Left forelimb (tissue), 1 donor: Measurements from ENCODE around the gene RAB26.
A peak's percentile ranks its signal among the peaks of the same experiment; 100 is the strongest.

Source experiments
- DNase-seq: peaks from one replicate; pipeline ENCODE4 v3.0.0-alpha.2; 2018; ENCODE audit warnings: low spot score

RAB26 gene

GRCh38 chr16:2159175-2159838 is 10.9 kb downstream of the RAB26 start:
- peak; percentile 84 for DNase-seq

DNA sequence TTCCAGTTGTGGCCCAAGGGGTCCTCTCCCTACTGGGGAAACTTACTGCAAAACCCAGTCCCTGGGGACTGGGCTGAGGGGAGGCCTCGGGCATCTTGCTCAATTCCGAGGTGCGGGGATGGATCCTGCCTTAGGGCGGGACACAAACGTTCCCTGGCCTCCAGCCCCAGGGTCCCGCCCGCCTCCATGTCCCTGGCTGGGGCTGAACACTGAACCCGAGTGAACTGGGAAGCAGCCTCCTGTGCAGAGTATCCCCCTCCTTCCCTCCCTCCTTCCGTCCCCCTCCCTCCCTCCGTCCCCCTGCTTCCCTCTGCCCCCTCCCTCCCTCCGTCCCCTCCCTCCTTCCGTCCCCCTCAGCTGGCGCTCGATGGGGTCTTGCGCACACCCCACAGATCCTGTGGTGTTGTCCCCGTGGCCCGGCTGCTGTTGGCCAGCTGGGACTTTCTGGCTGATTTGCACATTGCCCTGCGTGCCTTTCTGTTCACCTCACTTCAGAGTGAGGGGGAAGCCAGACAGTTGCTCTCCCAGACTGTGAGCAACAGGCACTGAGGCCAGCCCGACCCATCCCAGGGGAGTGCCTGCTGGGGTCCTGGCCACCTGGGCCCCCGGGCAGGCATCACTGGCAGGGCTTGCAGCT is 12.6 kb downstream of the RAB26 start:
- DNase-seq: no peak

DNA sequence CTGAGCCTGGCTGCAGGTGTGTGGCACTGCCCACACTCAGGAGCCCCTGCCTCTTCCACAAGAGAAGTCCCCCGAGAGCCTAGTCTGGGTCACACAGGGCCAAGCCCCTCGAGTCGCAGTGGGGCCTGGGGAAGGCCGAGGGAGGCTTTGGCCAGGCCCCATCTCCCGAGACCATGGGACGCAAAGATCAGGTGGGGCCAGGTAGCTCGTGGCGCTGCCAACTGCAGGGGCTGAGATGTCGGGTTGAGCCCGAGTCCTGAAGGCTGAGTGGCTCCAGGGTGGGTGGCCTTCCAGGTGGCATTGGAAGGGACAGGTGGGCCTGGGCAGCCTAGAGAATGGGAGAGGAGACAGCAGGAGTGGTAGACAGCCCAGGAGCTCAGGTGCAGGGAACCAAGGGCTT is 13.5 kb downstream of the RAB26 start:
- no peak for DNase-seq

DNA sequence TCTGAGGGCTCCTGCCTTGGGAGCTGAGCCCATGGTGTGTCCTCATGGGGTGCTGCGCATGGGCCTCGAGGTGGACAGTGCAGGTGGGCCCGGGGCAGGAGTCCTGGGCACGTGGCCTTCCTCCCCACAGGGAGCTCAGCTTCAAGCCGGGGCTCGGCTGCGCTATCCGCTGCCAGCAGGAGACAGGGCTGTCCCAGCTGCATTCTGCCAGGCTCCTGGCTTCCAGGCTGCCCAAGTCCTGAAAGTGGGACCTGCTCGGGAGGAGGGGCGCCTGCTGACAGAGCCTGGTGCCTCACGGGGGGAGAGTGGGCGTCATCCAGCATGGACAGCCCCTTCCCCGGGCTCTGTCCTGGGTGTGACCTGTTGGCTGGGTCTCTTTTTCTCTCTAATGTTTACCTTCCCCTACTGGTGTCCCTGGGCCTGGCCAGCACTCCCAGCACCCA is 14.3 kb downstream of the RAB26 start:
- DNase-seq: no peak

DNA sequence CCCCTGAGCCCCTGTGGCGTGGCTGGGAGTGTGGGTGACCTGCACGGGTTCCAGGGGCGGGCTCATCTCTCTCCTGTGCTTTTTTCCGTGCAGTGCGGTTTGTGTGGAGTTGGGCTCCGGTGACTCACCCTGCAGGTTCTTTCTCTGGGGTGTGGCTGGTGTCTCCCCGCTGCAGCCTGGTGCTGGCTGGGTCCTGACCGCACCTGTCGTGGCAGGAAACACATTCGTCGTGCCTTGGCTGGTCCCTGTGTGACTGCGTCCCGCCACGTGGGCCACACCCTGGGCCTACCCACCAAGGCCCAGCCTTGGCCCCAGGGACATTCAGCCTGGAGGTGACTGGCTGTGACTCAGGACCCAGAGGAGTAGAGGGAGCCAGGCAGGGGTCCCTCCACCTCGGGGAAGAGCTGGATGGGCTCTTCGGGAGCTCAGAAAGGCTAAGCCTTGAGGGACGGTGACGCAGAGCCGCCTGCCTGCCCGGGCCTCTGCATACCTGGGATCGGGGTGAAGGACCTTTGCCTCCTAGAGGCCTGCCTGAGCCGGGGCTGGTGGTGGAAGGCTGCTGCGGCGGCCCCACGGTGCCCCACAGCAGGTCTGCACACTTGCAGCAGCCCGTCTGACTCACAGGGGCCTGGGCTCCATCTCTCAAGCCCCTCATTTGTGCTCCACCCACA is 14.9 kb downstream of the RAB26 start:
- no peak for DNase-seq

DNA sequence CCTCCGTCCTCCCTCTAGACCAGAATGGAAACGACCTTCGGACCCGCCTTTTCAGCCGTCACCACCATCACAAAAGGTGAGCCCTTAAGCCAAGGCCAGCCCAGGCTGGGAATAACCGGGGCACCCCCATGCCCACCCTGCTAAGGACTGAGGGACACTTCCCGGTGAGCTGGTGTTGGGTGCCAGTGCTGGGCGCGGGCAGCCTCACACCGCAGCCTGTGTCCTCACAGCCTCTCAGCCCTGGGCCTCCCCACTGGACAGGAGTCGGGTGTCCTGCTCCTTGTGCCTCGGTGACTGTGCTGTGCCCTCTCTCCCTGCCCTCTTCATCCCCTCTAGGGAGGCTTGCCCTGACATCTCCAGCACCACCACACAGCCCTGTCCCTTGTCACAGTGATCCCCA is 17.4 kb downstream of the RAB26 start:
- DNase-seq: no peak

- no peak for DNase-seq
These were observed 18.0 kb downstream of the RAB26 start for GRCh38 chr16:2166263-2167067.

DNA sequence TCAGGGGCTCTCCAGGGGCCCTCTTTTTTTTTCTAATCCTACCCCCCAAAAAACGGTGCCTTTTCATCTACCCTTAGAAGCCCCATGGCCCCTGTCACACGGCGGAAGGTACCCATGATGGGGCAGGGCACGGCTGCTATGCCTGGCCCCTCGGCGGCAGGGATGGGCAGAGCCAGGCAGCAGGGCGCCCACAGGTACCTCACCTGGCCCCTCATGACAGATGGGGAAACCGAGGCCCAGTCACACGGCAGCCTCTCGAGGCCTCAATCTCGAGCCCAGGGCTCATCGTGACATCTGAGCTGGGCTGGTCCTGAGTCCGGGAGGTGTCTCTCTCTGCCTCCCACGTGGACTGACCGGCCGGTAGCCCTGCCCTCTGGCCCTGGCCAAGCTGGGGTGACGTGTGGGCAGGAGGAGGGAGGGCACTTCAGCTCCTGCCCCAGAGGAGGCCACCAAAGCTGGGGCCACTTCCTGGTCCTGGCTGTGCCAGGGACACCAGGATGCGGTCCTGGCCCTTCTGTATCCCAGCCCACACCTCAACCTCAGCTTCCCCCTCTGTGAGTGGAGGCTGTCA is 18.7 kb downstream of the RAB26 start:
- DNase-seq: no peak

- no peak for DNase-seq
These were observed 21.7 kb downstream of the RAB26 start for GRCh38 chr16:2170080-2170479.

DNA sequence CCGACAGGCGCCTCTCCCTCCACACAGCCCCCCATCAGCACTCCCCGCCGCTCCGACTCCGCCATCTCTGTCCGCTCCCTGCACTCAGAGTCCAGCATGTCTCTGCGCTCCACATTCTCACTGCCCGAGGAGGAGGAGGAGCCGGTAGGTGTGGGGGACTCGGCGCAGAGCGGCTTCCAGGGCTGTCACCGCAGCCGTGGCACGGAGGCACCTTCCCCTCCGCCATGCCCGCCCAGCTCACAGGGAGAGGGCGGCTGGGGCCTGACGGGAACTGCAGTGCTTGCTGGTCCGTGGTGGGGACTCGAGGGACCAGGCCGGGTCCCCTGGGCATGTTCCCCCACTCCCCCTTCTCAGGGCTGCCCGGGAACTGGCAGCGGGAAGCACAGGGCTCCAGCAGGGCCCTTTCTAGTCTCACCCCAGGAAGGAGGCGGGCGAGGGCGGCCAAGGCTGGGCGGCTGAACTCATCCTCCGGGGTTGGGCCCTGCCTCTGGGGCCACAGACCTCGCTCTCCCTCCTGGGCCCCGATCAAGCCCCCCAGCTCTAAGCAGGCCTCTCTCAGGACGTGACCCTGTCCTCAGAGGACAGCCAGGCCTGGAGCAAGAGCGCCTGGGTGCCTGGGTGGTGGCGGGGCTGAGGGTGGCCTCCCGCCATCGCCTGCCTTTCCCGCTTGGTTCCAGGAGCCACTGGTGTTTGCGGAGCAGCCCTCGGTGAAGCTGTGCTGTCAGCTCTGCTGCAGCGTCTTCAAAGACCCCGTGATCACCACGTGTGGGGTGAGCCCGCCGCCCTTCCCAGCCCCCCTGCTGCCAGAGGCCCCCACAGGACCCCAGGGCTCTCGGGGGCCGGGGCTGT is 22.4 kb downstream of the RAB26 start:
- DNase-seq: no peak

- DNase-seq: no peak
These were observed 23.3 kb downstream of the RAB26 start for GRCh38 chr16:2171601-2172178.

DNA sequence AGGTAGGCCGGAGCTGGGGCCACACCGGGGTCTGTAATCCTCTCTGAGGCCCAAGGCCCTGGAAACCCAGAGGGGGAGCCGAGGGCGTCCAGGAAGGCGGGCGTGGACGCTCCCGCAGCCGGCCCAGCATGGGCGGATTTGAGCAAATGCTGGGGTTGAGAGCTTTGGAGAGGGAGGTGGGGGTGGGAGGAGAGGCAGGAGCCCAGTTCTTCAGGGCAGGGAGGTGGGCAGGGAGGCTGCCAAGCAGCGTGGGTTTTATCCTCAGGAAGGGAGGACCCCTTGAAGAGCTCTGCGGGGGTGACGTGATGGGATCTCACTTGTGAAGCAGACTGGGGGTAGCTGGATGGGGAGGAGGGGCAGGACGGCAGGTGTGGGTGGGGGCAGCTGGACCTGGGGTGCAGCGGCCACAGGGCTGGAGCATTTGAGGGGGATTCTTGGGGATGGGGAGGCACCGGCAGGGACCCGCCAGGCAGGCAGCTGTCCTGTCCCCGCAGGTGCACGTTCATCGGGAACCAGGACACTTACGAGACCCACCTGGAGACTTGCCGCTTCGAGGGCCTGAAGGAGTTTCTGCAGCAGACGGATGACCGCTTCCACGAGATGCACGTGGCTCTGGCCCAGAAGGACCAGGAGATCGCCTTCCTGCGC is 24.4 kb downstream of the RAB26 start:
- DNase-seq: no peak

GRCh38 chr16:2173366-2173765 is 24.9 kb downstream of the RAB26 start:
- DNase-seq: no peak

- no peak for DNase-seq
These were observed 25.5 kb downstream of the RAB26 start for GRCh38 chr16:2173916-2174315.

DNA sequence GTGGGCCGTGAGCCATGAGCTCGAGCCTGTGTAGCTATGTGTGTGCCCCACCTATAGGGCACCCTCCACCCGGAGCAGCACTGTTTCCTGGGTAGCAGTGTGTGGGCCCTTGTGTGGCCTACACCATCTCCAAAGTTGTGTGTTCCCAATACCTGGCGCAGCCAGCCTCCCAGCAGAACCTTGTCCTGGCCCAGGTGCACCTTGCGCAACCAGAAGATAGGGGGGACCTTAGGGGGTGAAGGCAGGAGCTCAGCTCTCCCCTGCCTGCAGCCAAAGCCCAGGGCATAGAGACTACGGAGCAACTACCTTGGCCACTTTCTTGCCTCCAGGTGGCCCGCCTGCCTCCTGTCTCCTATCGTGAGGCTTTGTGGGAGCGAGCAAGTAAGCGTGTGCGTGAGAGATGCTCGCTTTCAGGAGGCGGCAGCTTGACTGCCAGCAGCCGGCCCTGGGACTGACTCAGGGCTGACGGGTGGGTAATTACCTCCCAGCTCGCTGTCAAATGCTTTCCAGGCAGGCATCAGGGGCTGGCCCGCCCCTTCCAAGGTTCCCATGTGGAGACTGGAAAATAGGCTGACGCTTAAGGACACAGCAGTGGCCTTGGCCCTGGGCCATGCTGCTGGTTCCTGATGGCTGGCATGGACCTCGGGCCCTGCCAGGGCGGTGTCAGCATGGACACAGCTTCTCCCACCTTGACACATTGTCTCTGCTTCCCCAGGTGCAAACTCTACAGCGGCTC is 26.1 kb downstream of the RAB26 start:
- DNase-seq: no peak

DNA sequence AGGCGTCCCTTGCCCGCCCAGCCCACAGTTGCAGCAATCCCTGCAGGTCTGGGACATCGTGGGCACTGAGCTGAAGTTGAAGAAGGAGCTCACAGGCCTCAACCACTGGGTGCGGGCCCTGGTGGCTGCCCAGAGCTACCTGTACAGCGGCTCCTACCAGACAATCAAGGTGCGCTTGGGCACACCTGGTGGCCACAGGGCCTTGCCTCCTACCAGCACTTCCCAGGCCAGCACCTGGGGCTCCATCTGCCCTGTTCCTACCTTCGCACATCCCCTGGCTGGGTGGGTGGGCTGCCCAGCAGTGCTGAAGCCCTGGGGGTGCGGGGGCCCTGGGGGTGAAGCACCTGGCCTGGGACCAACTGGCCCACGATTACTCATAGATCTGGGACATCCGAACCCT is 27.0 kb downstream of the RAB26 start:
- no peak for DNase-seq

DNA sequence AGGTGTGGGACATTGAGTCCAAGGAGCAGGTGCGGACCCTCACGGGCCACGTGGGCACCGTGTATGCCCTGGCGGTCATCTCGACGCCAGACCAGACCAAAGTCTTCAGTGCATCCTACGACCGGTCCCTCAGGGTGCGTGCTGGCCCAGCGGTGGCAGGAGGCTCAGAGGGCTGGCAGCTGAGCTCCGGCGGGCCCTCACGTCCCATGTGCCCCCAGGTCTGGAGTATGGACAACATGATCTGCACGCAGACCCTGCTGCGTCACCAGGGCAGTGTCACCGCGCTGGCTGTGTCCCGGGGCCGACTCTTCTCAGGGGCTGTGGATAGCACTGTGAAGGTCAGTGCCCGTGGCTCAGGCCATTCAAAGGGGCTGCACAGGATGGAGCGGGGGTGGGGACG is 27.6 kb downstream of the RAB26 start:
- DNase-seq: no peak

DNA sequence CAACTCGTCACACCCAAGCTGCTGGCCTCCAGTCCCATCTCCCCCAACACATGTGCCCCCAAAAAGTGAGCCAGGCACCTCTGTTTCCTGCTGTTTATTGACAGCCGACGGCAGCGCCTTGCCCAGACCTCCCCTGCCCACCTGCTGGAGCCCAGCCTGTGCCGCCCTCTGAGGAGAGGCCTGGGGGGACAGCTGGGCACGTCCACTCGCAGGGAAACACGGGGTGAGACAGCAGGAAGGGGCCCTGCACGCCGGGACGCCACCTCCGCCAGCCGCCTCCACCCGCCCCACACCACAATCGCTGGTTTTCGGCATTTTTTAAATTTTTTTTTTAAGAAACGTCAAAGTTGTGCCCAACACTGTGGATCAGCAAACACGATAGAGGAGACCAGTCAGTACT is 28.7 kb downstream of the RAB26 start:
- DNase-seq: no peak

- DNase-seq: no peak
These were observed 29.1 kb downstream of the RAB26 start for GRCh38 chr16:2177561-2177960.
